NCI-H748 (cell line): Measurements from ENCODE around the gene ACTR1B.
"Not testable (repeated sequence)": the region's sequence is repeated elsewhere in the genome, so short reads cannot be mapped to it uniquely, and the experiment has no call there.

Source experiments
- DNase-seq: peaks from one replicate; lab custom pipeline; 2025; ENCODE audit not compliant: unreplicated experiment; lab: John Stamatoyannopoulos, UW

ACTR1B gene

GRCh38 chr2:97691166-97691565 is 27.3 kb upstream of the ACTR1B start:
- DNase-seq, result no peak

GRCh38 chr2:97688062-97688827 is 24.4 kb upstream of the ACTR1B start:
- DNase-seq, result no peak

- DNase-seq, result not testable (repeated sequence)
Measured at GRCh38 chr2:97687235-97687634, 23.4 kb upstream of the ACTR1B start.

- DNase-seq, result no peak
Measured at GRCh38 chr2:97678298-97678697, 14.5 kb upstream of the ACTR1B start.

- no peak for DNase-seq
Measured at GRCh38 chr2:97677480-97677879, 13.6 kb upstream of the ACTR1B start.

GRCh38 chr2:97676620-97677019 is 12.8 kb upstream of the ACTR1B start:
- DNase-seq, result no peak

GRCh38 chr2:97675430-97676113 is 11.7 kb upstream of the ACTR1B start:
- peak; percentile 13 for DNase-seq

- DNase-seq, result peak; percentile 85
Measured at GRCh38 chr2:97673915-97674283, 10.1 kb upstream of the ACTR1B start.

GRCh38 chr2:97673182-97673914 is 9.5 kb upstream of the ACTR1B start:
- DNase-seq, result no peak

- DNase-seq, result not testable (repeated sequence)
Measured at GRCh38 chr2:97672606-97673140, 8.8 kb upstream of the ACTR1B start.

- DNase-seq, result no peak
Measured at GRCh38 chr2:97671526-97671925, 7.7 kb upstream of the ACTR1B start.

GRCh38 chr2:97670471-97670870 is 6.6 kb upstream of the ACTR1B start:
- DNase-seq, result no peak

GRCh38 chr2:97669448-97669847 is 5.6 kb upstream of the ACTR1B start, which contains the start of gene C2orf92:
TSS of gene C2orf92 (plus strand) at chr2:97669713. CDS start at chr2:97669789, 76 bp downstream.
- no peak for DNase-seq

- DNase-seq, result peak; percentile 67
Measured at GRCh38 chr2:97664636-97664970, 759 bp upstream of the ACTR1B start.

- DNase-seq, result no peak
Measured at GRCh38 chr2:97663626-97663961, 250 bp downstream of the ACTR1B start.

GRCh38 chr2:97662895-97663625 is 784 bp downstream of the ACTR1B start:
- peak; percentile 77 for DNase-seq

GRCh38 chr2:97662386-97662894 is 1.4 kb downstream of the ACTR1B start:
- DNase-seq, result no peak

GRCh38 chr2:97661927-97662326 is 1.9 kb downstream of the ACTR1B start:
- no peak for DNase-seq

- DNase-seq, result no peak
Measured at GRCh38 chr2:97660775-97661389, 3.0 kb downstream of the ACTR1B start.

GRCh38 chr2:97660044-97660774 is 3.6 kb downstream of the ACTR1B start:
- no peak for DNase-seq
